Measurements from ENCODE around the gene KLHL40. TPM values are rescaled to one million over a fixed set of nuclear protein-coding genes. Genes with fewer than 3 reads are reported as not detected.
A peak's percentile ranks its signal among the peaks of the same experiment; 100 is the strongest.

Gene KLHL40
- total RNA-seq, 1 donor from 2014 or later = not detected

DNA sequence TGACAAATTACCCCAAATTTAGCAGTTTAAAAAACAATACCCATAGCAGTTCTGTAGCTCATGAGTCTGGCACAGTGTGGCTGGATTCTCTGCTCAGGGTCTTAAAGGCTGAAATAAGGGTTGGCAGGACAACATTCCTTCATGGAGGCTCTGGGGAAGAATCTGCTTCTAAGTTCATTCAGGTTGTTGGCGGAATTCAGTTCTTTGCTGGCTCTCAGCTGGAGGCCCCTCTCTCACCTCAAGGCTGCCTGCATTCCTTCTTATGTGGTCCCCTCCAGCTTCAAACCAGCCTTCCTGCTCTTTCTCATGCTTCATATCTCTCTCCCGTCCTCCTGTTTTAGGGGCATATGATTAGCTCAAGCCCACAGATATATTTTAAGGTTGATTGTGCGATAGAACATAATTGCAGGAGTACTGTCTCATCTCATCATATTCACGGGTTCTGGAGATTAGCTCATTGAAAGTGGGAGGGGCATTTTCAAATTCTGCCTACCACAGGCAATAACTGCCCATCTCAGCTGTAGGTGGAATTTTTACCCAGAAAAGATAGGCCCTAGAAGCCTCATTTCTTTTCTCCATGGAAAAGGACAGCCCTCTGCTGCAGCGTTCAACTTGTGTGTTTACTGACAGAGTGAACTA lies 37.4 kb upstream of the KLHL40 start:
- H3K4me3 ChIP-seq (ENCODE audit: insufficient read depth, low read depth, low read length) = no peak overlapping the region
- H4K20me1 ChIP-seq (ENCODE audit: insufficient read depth, low read length) = peaks cover 67% of the 10 kb centered on the region
- no peak overlapping the region for H3K27ac ChIP-seq (ENCODE audit: low read depth, low read length)
- no peak overlapping the region for H2AFZ ChIP-seq (ENCODE audit: low read depth, low read length)
- H3K4me1 Mint-ChIP-seq (ENCODE audit: low read depth, unreplicated experiment) = peaks cover 45% of the 10 kb centered on the region
- H3K9ac ChIP-seq (ENCODE audit: low read length) = no peak overlapping the region
- no peak overlapping the region for H3K27ac Mint-ChIP-seq (ENCODE audit: unreplicated experiment)
- peaks cover 45% of the 10 kb centered on the region for H3K36me3 ChIP-seq (ENCODE audit: insufficient read depth, low read length)
- peaks cover 42% of the 10 kb centered on the region for H3K79me2 ChIP-seq (ENCODE audit: insufficient read depth, low read length)
- peaks cover 25% of the 10 kb centered on the region for H3K4me1 ChIP-seq (ENCODE audit: insufficient read depth, low read length)
- H3K4me2 ChIP-seq (ENCODE audit: low read length) = no peak overlapping the region
- H3K9me3 ChIP-seq (ENCODE audit: insufficient read depth, low read depth, low read length) = no peaks in the 10 kb centered on the region
- FAIRE-seq = no peak
- H3K36me3 Mint-ChIP-seq (ENCODE audit: low read depth, unreplicated experiment) = peaks cover 17% of the 10 kb centered on the region
- peak overlapping the region; percentile 24 for H3K4me3 Mint-ChIP-seq (ENCODE audit: unreplicated experiment)
- H3K9me3 Mint-ChIP-seq (ENCODE audit: unreplicated experiment) = no peaks in the 10 kb centered on the region
- TF ChIP-seq EZH2 (IDR thresholded peaks at IDR 0.05; ENCODE audit: insufficient read depth, low read length) = no peak
- TF ChIP-seq, protein P1, sequence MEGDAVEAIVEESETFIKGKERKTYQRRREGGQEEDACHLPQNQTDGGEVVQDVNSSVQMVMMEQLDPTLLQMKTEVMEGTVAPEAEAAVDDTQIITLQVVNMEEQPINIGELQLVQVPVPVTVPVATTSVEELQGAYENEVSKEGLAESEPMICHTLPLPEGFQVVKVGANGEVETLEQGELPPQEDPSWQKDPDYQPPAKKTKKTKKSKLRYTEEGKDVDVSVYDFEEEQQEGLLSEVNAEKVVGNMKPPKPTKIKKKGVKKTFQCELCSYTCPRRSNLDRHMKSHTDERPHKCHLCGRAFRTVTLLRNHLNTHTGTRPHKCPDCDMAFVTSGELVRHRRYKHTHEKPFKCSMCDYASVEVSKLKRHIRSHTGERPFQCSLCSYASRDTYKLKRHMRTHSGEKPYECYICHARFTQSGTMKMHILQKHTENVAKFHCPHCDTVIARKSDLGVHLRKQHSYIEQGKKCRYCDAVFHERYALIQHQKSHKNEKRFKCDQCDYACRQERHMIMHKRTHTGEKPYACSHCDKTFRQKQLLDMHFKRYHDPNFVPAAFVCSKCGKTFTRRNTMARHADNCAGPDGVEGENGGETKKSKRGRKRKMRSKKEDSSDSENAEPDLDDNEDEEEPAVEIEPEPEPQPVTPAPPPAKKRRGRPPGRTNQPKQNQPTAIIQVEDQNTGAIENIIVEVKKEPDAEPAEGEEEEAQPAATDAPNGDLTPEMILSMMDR (IDR thresholded peaks at IDR 0.05; ENCODE audit: insufficient read depth, low read depth, low read length) = no peak
- no peak for DNase-seq (ENCODE audit: low read depth)
- H3K27me3 ChIP-seq (ENCODE audit: insufficient read depth, low read length) = no peaks in the 10 kb centered on the region
- H3K27me3 Mint-ChIP-seq (ENCODE audit: low read depth, unreplicated experiment) = no peaks in the 10 kb centered on the region

DNA sequence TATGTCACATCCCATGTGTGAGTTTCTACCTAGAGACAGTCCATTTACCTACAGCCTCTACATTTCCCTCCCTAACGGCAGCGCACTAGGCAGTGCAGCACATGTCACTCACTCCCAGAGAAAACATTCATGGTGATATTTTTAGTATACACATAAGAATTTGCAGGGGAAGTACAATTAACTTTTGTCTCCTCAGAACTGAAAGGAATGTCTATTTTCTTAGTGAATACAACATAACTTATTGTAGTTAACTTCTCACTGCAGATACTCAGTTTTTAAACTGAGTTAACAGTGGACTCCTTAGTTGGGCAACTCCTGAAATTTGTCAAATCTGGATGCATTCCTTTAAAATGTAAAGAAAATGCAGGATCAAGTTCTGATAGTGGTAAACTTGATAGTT lies 36.3 kb upstream of the KLHL40 start:
- H3K79me2 ChIP-seq (ENCODE audit: insufficient read depth, low read length) = peaks cover 49% of the 10 kb centered on the region
- peak overlapping the region; percentile 42 for H3K4me3 Mint-ChIP-seq (ENCODE audit: unreplicated experiment)

More for the DNA sequence above, 36.3 kb upstream of the KLHL40 start:
- Mint-ChIP-seq H3K27me3 (ENCODE audit: low read depth, unreplicated experiment) (no peaks in the 10 kb centered on the region), H3K36me3 (ENCODE audit: low read depth, unreplicated experiment) (peaks cover 17% of the 10 kb centered on the region), H3K4me1 (ENCODE audit: low read depth, unreplicated experiment) (peaks cover 49% of the 10 kb centered on the region), H3K27ac (ENCODE audit: unreplicated experiment) (no peak overlapping the region), H3K9me3 (ENCODE audit: unreplicated experiment) (no peaks in the 10 kb centered on the region)
- Histone ChIP-seq H3K27me3 (ENCODE audit: insufficient read depth, low read length) (no peaks in the 10 kb centered on the region), H3K4me2 (ENCODE audit: low read length) (no peak overlapping the region), H3K4me3 (ENCODE audit: insufficient read depth, low read depth, low read length) (no peak overlapping the region), H3K9ac (ENCODE audit: low read length) (no peak overlapping the region), H2AFZ (ENCODE audit: low read depth, low read length) (no peak overlapping the region), H3K36me3 (ENCODE audit: insufficient read depth, low read length) (peaks cover 35% of the 10 kb centered on the region), H4K20me1 (ENCODE audit: insufficient read depth, low read length) (peaks cover 57% of the 10 kb centered on the region), H3K27ac (ENCODE audit: low read depth, low read length) (no peak overlapping the region), H3K9me3 (ENCODE audit: insufficient read depth, low read depth, low read length) (no peaks in the 10 kb centered on the region), H3K4me1 (ENCODE audit: insufficient read depth, low read length) (peaks cover 35% of the 10 kb centered on the region)
- FAIRE-seq (peak; percentile 49), DNase-seq (ENCODE audit: low read depth) (no peak)
- TF ChIP-seq EZH2 (IDR thresholded peaks at IDR 0.05; ENCODE audit: insufficient read depth, low read length) = no peak
- TF ChIP-seq, protein P1 (IDR thresholded peaks at IDR 0.05; ENCODE audit: insufficient read depth, low read depth, low read length) = no peak
